Sigmoid colon (tissue), 4 donors: ENCODE measurements around the gene ADH1B.

Experiments
- EP300 ChIP-seq, 4 donors: sonication (generic); formaldehyde crosslinking; IDR thresholded peaks; one replicate each; pipeline ENCODE4 v1.6.1; 2017; ENCODE audit warnings: antibody characterized with exemption in 4 of 4
- POLR2A ChIP-seq, 2 donors: fragments of 450-650 bp; IDR thresholded peaks; one replicate each; pipeline ENCODE4 v1.6.1; 2016; ENCODE audit warnings: antibody characterized with exemption in 2 of 2, mild to moderate bottlenecking in 2 of 2, moderate library complexity in 2 of 2
- TF ChIP-seq, protein P1 (sequence below), 4 experiments: fragments of 450-650 bp in 3 of 4; fragments of 200-600 bp in 1 of 4; IDR thresholded peaks; one replicate each; pipeline ENCODE4 v1.5.1; 2016 to 2019; ENCODE audit warnings: antibody characterized with exemption in 4 of 4, mild to moderate bottlenecking in 3 of 4, moderate library complexity in 2 of 4

DNA sequence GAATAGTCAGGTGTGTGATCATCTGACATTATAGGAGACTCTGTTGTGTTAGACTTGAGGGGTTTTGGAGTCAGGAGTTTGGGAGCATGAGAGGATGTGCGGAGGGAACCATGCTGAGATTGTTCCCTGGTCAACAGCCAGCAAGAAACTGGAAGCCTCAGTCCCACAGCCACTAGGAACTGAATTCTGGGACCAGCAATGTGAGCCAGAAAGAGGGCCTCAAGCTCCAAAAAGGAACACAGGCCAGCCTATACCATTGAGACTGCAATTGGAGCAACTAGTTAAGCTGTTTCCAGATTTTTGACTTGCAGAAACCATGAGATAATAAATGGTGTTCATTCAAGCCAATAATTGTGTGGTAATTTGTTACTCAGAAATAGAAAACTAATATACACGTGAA is 8.7 kb upstream of the ADH1B start:
- TF ChIP-seq, protein P1, sequence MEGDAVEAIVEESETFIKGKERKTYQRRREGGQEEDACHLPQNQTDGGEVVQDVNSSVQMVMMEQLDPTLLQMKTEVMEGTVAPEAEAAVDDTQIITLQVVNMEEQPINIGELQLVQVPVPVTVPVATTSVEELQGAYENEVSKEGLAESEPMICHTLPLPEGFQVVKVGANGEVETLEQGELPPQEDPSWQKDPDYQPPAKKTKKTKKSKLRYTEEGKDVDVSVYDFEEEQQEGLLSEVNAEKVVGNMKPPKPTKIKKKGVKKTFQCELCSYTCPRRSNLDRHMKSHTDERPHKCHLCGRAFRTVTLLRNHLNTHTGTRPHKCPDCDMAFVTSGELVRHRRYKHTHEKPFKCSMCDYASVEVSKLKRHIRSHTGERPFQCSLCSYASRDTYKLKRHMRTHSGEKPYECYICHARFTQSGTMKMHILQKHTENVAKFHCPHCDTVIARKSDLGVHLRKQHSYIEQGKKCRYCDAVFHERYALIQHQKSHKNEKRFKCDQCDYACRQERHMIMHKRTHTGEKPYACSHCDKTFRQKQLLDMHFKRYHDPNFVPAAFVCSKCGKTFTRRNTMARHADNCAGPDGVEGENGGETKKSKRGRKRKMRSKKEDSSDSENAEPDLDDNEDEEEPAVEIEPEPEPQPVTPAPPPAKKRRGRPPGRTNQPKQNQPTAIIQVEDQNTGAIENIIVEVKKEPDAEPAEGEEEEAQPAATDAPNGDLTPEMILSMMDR (IDR thresholded peaks at IDR 0.05): no peak
- no peak for TF ChIP-seq POLR2A (IDR thresholded peaks at IDR 0.05)
- TF ChIP-seq EP300 (IDR thresholded peaks at IDR 0.05): no peak
